Stimulated activated CD4-positive, alpha-beta T cell treated with anti-CD3 and anti-CD28 coated beads, Interleukin-1b, Interleukin-23, amount 100 ng/mL, for 1 hour (primary cell): ENCODE measurements around the gene MRPL49.
"Not testable (repeated sequence)": the region's sequence is repeated elsewhere in the genome, so short reads cannot be mapped to it uniquely, and the experiment has no call there.

Experiments
- DNase-seq, 2 donors: peaks; one replicate each; pipeline ENCODE4 v3.0.0-alpha.2; 2020; ENCODE audit warnings: low read depth in 2 of 2

Gene MRPL49

GRCh38 chr11:65117206-65118096 lies 4.7 kb upstream of the MRPL49 start, which contains the start of gene ZNHIT2:
ZNHIT2 (minus strand) TSS chr11:65117701; CDS start chr11:65117653, 48 bp downstream.
- DNase-seq, result peak; percentile 99 to 100

GRCh38 chr11:65118097-65118837 lies 3.9 kb upstream of the MRPL49 start:
- DNase-seq, result no peak

GRCh38 chr11:65118891-65119669 lies 3.0 kb upstream of the MRPL49 start:
- DNase-seq, result not testable (repeated sequence)

GRCh38 chr11:65119670-65119995 lies 2.5 kb upstream of the MRPL49 start:
- no peak for DNase-seq

GRCh38 chr11:65120831-65121230 lies 1.3 kb upstream of the MRPL49 start:
- DNase-seq, result no peak

DNA sequence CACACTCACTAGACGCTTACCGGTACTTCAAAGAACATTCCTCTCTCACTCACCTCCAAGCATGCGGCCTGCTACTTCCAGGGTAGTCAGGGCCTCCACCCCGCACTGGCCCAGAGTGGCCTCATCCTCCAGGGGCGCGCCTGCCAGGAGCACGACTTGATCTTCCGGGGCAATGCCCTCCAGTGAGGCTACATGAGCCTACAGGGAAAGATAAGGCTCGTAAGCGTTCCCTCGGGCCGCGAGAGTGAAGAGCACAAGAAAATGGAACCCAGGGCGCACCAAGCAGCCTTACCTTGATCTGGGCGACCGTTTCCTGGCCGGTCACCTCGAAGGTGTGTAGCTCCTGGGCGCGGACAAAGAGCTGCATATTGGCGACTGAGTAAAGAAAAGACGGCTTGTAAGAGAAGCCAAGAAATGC lies 665 bp upstream of the MRPL49 start:
- DNase-seq, result no peak

DNA sequence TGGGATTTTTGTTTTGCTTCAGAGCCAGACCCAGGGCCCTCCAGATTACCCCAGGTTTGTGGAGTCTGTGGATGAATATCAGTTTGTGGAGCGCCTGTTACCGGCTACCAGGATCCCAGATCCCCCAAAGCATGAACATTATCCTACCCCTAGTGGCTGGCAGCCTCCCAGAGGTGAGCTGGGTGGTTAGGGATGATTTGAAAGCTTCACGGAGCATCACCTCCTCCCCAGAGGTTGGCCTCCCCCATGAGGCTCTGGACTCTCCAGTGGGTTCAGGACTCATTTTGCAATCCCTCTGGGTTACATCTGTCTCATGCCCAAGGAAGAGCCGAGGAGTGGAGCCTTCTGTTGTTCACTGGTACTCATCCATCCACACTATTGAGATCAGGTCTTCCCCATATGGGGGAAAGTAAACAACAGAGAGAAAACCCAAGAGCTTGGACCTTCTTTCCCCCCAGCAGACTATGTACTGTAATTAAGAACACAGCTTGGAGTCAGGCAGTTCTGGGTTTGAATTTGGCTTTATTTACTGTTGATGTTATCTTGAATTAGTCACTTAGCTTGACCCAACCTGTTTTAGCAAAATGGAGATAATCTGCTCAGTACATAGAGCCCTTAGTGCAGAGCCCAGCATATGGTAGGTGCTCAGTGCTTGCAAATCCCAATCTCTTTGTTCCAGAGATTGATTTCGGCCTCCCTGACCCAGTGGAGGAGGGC lies 2.5 kb downstream of the MRPL49 start:
- DNase-seq, result no peak

- DNase-seq, result no peak
These were observed 3.3 kb downstream of the MRPL49 start for GRCh38 chr11:65125197-65126056.

DNA sequence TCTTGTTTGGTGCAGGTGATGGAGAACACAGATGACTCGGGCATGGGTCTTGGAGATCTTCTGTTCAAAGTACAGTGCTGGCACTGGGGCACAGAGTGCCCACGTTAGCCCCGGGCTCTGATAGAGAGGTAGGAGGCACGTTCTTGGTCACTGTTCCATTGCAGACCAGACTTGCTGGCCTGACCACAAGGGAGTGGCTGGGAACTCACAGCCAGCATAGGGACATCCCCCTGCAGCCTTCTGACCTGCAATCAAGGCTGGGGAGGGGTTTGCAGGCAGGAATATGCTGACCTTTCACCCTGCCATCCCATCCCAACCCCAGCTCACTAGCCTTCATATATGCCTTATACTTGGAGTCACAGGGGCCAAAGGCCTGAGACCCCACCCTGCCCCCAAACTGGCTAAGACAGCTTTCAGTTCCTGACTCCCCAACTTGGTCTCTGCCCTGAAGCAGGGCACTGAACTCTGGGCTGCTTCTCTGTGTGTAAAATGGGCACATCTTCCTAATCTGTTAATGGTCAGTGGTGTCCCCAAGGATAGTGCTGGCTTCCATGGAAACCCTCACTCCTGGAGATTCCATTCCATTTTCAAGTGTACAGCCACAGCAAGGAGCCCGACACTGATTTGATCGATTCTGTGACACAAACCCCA lies 4.6 kb downstream of the MRPL49 start:
- no peak for DNase-seq

- DNase-seq, result no peak
These were observed 5.5 kb downstream of the MRPL49 start for GRCh38 chr11:65127473-65128181.

DNA sequence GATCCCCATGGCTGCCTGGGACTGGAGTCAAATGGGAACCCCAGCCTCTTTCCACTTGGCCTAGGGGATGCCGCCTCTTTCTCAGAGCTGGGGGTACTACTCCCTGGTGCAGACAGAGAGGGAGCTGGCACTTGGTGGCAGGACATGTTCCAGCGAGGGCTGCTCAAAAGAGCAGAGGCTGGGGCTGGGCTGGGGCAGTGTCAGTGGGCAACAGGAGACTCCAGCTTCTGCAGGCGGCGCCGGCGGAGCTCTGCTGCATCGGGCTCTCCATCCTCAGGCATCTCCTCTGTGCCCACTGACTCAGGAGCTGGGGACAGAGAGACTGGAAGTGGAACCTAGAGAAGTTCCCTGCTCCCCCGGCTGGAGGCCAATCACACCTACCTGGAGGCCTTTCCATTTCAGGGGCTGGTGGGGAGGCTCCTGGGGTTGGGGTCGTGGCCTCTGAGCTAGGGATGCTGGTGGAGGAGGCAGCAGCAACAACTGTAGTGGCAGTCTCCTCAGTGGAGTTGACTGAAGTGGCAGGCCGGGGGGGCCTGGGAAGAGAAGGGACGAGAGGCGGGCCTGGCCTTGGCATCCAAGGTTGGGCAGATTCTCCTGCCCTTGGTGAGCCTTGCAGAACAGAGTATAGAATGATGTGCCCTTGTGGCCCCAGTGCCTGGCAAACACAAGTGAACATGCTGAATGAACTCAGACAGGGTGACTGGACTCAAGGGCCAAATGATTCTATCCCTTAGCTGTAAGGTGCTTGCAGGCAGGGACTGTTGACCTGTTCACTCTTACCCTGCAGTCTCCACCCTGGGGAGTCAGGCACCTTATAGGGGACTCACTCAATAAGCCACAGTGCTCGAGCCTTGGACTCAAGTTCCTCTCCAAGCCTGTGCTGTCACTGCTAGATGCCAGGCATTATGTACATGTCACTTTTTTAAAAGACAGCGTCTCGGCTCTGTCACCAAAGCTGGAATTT lies 6.3 kb downstream of the MRPL49 start:
- DNase-seq, result no peak

DNA sequence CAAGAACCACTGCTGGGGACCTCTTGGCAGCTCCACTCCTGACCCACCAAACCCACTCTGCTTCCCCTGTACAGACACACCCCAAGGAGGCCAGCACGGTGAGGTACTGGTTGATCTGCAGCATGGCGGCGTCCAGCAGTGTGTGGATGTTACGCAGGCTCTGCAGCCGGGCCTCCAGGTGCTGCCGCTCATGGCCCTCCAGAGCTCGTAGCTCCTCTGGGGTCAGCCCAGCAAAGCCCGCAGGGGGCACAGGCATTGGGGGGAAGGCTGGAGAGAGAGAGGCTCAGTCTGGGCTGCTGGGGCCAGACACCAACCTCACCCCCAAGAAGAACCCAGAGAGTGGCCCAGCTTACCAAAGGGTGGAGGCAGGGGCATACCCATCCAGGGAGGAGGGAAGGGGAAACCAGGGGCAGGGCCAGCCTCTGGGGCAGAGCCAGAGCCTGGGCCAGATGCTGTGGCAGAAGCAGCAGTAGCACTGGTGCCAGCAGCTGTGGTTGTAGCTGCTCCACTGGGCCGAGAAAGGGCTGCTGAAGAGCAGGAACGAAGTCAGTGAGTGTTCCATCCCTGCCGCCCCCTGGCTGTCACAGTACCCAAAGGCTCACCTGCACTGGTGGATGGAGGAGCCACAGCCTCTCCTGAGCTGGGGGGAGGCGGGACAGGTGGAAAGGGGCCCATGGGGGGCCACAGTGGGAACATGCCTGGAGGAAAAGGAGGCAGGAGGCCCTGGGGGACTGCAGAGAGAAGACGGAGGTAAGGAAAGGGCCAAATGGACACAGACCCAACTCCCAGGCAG lies 7.7 kb downstream of the MRPL49 start:
- no peak for DNase-seq

- no peak for DNase-seq
These were observed 8.7 kb downstream of the MRPL49 start for GRCh38 chr11:65130631-65131416.

DNA sequence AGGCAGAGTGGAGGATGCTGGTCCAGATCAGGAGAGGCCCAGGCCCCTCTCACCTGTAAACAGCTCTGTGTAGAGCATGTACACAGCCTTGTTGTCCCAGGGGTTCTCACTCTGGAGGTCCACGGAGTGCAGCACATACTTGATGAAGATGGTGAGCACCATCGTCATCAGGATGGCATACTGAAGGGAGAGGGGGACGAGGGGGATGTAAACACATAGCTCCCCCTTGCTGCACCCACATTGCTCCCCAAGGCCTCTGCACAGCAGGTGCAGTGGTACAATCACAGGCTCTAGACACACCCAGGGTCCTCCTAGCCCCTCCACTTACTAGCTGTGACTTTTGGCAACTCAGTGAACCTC lies 9.3 kb downstream of the MRPL49 start:
- DNase-seq, result no peak

DNA sequence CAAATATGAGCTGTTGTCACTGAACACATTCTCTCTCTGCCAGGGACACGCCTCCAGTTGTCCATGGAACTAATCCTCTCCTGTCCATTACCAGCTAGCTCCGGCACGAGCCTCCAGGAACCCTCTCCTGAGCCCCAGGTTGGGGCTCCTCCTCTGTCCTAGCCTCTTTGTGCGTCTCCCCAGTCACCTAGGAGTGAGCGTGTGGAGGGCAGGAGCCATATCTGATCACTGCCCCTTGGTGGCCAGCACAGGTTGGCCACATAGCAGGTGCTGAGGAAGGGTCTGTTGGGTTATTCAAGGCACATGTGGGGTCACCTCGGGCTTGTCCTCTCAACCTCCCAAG lies 9.7 kb downstream of the MRPL49 start:
- no peak for DNase-seq

DNA sequence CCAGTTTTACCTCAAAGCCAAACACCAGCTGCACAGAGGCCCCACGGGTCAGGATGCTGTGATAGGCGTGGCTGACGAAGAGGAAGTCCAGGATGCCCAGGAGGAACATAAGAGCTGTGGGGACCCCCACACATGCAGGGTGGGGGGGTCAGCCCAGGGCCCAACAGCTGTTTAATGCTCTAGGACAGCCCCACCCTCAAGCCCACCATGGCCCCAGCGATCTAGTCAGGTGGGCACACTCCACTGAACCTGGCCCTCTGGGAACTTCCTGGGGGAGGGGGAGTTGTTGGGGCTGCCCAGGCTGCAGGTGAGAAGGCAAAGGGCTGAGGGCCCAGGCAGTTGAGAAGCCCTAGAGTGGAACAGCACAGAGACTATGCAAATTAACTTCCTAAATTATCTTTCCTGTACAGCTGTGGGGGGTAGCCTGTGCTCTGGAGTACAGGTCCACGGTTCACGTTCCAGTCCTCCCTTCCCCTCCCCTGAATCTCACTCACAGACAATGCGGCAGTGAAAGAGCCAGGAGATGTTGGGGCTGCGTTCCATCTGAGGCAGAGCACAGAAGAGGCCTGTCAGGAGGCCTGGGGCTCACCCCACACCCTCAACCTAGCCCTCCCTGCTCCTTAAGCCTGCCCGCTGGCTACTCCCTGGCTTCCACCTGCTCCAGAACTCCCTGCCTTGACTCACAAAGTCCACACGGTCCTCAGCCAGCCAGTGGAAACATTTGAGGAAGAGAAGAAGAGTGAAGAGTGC lies 10.3 kb downstream of the MRPL49 start:
- DNase-seq, result no peak
